GM23338 (cell line): ENCODE data around the gene NRBP1. TPM values are rescaled to one million over a fixed set of nuclear protein-coding genes. Genes with fewer than 3 reads are reported as not detected.

Source experiments
- ATAC-seq: fragments of 200-7000 bp; cut with Tn5 transposase; 3 replicates; pipeline ENCODE4 v1.9.1; 2020
- DNase-seq: peaks from one replicate; pipeline ENCODE4 v3.0.0-alpha.2; 2015; ENCODE audit warnings: low spot score
- H2AFZ ChIP-seq: fragments of 200-600 bp; sonication (generic); 2 replicates; pipeline ENCODE4 v1.8.0; 2016; ENCODE audit warnings: antibody characterized with exemption, mild to moderate bottlenecking, moderate library complexity
- H3F3A ChIP-seq: fragments of 200-600 bp; sonication (generic); replicated peaks from 2 replicates; pipeline ENCODE4 v1.8.0; 2017; ENCODE audit warnings: antibody characterized with exemption, mixed run types, low read depth
- H3K27ac ChIP-seq: fragments of 200-600 bp; sonication (generic); 2 replicates; pipeline ENCODE4 v1.6.1; 2016; ENCODE audit warnings: low read depth
- H3K27me3 ChIP-seq: fragments of 200-600 bp; sonication (generic); 2 replicates; pipeline ENCODE4 v1.8.0; 2016; ENCODE audit warnings: mild to moderate bottlenecking, mixed run types, moderate library complexity; ENCODE audit not compliant: insufficient read depth
- H3K36me3 ChIP-seq: fragments of 200-600 bp; sonication (generic); 2 replicates; pipeline ENCODE4 v1.8.0; 2016; ENCODE audit warnings: mild to moderate bottlenecking; ENCODE audit not compliant: insufficient read depth
- H3K4me1 ChIP-seq: fragments of 200-600 bp; sonication (generic); 2 replicates; pipeline ENCODE4 v1.8.0; 2016; ENCODE audit warnings: mild to moderate bottlenecking, moderate library complexity; ENCODE audit not compliant: insufficient read depth
- H3K4me2 ChIP-seq: fragments of 200-600 bp; sonication (generic); 2 replicates; pipeline ENCODE4 v1.7.1; 2017; ENCODE audit warnings: mixed run types
- H3K4me3 ChIP-seq: fragments of 200-600 bp; sonication (generic); 2 replicates; pipeline ENCODE4 v1.6.1; 2016; ENCODE audit warnings: mixed run types
- H3K79me2 ChIP-seq: fragments of 200-600 bp; sonication (generic); replicated peaks from 2 replicates; pipeline ENCODE4 v1.8.0; 2017; ENCODE audit warnings: mild to moderate bottlenecking; ENCODE audit not compliant: insufficient read depth
- H3K9me2 ChIP-seq: fragments of 200-600 bp; sonication (generic); 2 replicates; pipeline ENCODE4 v1.8.0; 2017; ENCODE audit not compliant: insufficient read depth
- H4K20me1 ChIP-seq: fragments of 200-600 bp; sonication (generic); replicated peaks from 2 replicates; pipeline ENCODE4 v1.8.0; 2017; ENCODE audit warnings: mild to moderate bottlenecking; ENCODE audit not compliant: insufficient read depth
- H3K27ac Mint-ChIP-seq: 2 replicates; pipeline ENCODE4 v1.8.0; 2020; ENCODE audit warnings: inconsistent platforms, mild to moderate bottlenecking, moderate library complexity, mixed read lengths
- H3K27me3 Mint-ChIP-seq: 3 replicates; pipeline ENCODE4 v1.8.0; 2022; ENCODE audit warnings: low read depth, mild to moderate bottlenecking, moderate library complexity, mixed read lengths, inconsistent platforms; ENCODE audit not compliant: insufficient read depth, poor library complexity
- H3K36me3 Mint-ChIP-seq: 3 replicates; pipeline ENCODE4 v1.8.0; 2021; ENCODE audit warnings: low read depth, mild to moderate bottlenecking, inconsistent platforms, moderate library complexity, mixed read lengths
- H3K4me1 Mint-ChIP-seq: 3 replicates; pipeline ENCODE4 v1.8.0; 2020; ENCODE audit warnings: mild to moderate bottlenecking, inconsistent platforms, mixed read lengths
- H3K4me3 Mint-ChIP-seq: 3 replicates; pipeline ENCODE4 v1.8.0; 2021; ENCODE audit warnings: moderate library complexity, mild to moderate bottlenecking, inconsistent platforms, mixed read lengths
- H3K9me3 Mint-ChIP-seq: 3 replicates; pipeline ENCODE4 v1.8.0; 2020; ENCODE audit warnings: moderate library complexity, mild to moderate bottlenecking, inconsistent platforms, mixed read lengths
- CREB1 ChIP-seq: fragments of 250-450 bp; sonication (Bioruptor Pico); IDR thresholded peaks from 2 replicates; pipeline ENCODE4 v1.5.0; 2020; ENCODE audit warnings: low read depth, mild to moderate bottlenecking, moderate library complexity
- CTCF ChIP-seq, 2 experiments: fragments of 200-600 bp in 1 of 2; sonication (generic) in 1 of 2; conservative IDR thresholded peaks; 2 replicates each; pipeline versions ENCODE4 v1.5.1 to v1.6.1; 2016 to 2017; ENCODE audit warnings: antibody characterized with exemption in 2 of 2, low read depth in 2 of 2, mild to moderate bottlenecking in 2 of 2, moderate library complexity in 1 of 2
- ETS1 ChIP-seq: IDR thresholded peaks from 2 replicates; pipeline ENCODE4 v1.6.1; 2016; ENCODE audit warnings: antibody characterized with exemption
- EZH2 ChIP-seq: fragments of 200-600 bp; sonication (generic); IDR thresholded peaks from one replicate; pipeline ENCODE4 v1.8.0; 2017; ENCODE audit warnings: antibody characterized with exemption, mild to moderate bottlenecking, low read depth; ENCODE audit not compliant: unreplicated experiment
- EZH2phosphoT487 ChIP-seq: fragments of 200-600 bp; sonication (generic); IDR thresholded peaks from one replicate; pipeline ENCODE4 v1.8.1; 2018; ENCODE audit warnings: antibody characterized with exemption; ENCODE audit not compliant: unreplicated experiment
- JUNB ChIP-seq: IDR thresholded peaks from one replicate; pipeline ENCODE4 v1.6.1; 2016; ENCODE audit warnings: antibody characterized with exemption; ENCODE audit not compliant: unreplicated experiment
- NANOG ChIP-seq: IDR thresholded peaks from 2 replicates; pipeline ENCODE4 v1.6.1; 2016; ENCODE audit warnings: antibody characterized with exemption, borderline replicate concordance
- POLR2AphosphoS5 ChIP-seq: IDR thresholded peaks from 2 replicates; pipeline ENCODE4 v1.6.1; 2016; ENCODE audit warnings: antibody characterized with exemption, low read depth
- REST ChIP-seq: IDR thresholded peaks from one replicate; pipeline ENCODE4 v1.6.1; 2018; ENCODE audit warnings: antibody characterized with exemption; ENCODE audit not compliant: unreplicated experiment
- ZNF114 ChIP-seq: fragments of 250-450 bp; sonication (Bioruptor Pico); IDR thresholded peaks from 2 replicates; pipeline ENCODE4 v1.5.0; 2020; ENCODE audit warnings: mild to moderate bottlenecking, moderate library complexity
- ZNF331 ChIP-seq: fragments of 250-450 bp; sonication (Bioruptor Pico); IDR thresholded peaks from 2 replicates; pipeline ENCODE4 v1.5.0; 2020; ENCODE audit warnings: low read depth, mild to moderate bottlenecking, moderate library complexity
- polyA plus RNA-seq: library from polyadenylated mRNA; unstranded; fragments of >200 nt; fragmentation: Nextera tagmentation; extraction: Ambion mirVana; gene quantifications from 2 replicates; pipeline ENCODE4 v1.2.1, GENCODE V29; 2016
- total RNA-seq: library from RNA; depleted of rRNA; stranded (reverse); fragments of >200 nt; shearing (Covaris generic); gene quantifications from 2 replicates; pipeline ENCODE4 v1.2.3, GENCODE V29; 2014

The NRBP1 gene
- total and polyA plus RNA-seq, 2 experiments from 2014 or later = 75.0 to 128 TPM

- peak overlapping the region; percentile 94 for H3K4me2 ChIP-seq
- peak overlapping the region; percentile 77 for H3K4me3 ChIP-seq
- DNase-seq (no peak), ATAC-seq (peak; percentile 22)
- Mint-ChIP-seq H3K36me3 (peaks cover 48% of the 10 kb centered on the region), H3K9me3 (no peaks in the 10 kb centered on the region), H3K4me3 (peak overlapping the region; percentile 78), H3K4me1 (peaks cover 16% of the 10 kb centered on the region), H3K27me3 (peaks cover 8% of the 10 kb centered on the region), H3K27ac (0 out of 2 replicates have a peak overlapping the region, but pooled peaks have one; percentile 27)
- H3K27ac ChIP-seq = no peak overlapping the region
- H3K4me1 ChIP-seq = peaks cover 7% of the 10 kb centered on the region
- peak overlapping the region; percentile 97 for H2AFZ ChIP-seq
- H3K36me3 ChIP-seq = peaks cover 6% of the 10 kb centered on the region; the same call in 1 of the 2 replicates
- H3K27me3 ChIP-seq = no peaks in the 10 kb centered on the region
- no peaks in the 10 kb centered on the region for H3K9me2 ChIP-seq
- no peaks in the 10 kb centered on the region; the same call in none of the 2 replicates for H4K20me1 ChIP-seq
- H3F3A ChIP-seq = peaks cover 21% of the 10 kb centered on the region
- no peaks in the 10 kb centered on the region; the same call in 1 of the 2 replicates for H3K79me2 ChIP-seq
- TF ChIP-seq JUNB (no peak), REST (no peak)
These were observed 14.5 kb downstream of the NRBP1 start for GRCh38 chr2:27442920-27443282.

GRCh38 chr2:27445155-27445554, 16.7 kb downstream of the NRBP1 start:
- H3K27ac ChIP-seq = no peak overlapping the region
- H3K4me1 Mint-ChIP-seq = peaks cover 16% of the 10 kb centered on the region
- no peaks in the 10 kb centered on the region; the same call in 1 of the 2 replicates for H3K79me2 ChIP-seq
- DNase-seq (no peak), ATAC-seq (no peak)
- peaks cover 21% of the 10 kb centered on the region for H3F3A ChIP-seq
- H3K9me2 ChIP-seq = no peaks in the 10 kb centered on the region
- H3K27me3 Mint-ChIP-seq = peaks cover 8% of the 10 kb centered on the region
- no peaks in the 10 kb centered on the region; the same call in 1 of the 2 replicates for H4K20me1 ChIP-seq
- H2AFZ ChIP-seq = no peak overlapping the region
- H3K27ac Mint-ChIP-seq = no peak overlapping the region
- H3K4me1 ChIP-seq = peaks cover 7% of the 10 kb centered on the region
- no peaks in the 10 kb centered on the region for H3K9me3 Mint-ChIP-seq
- no peaks in the 10 kb centered on the region for H3K27me3 ChIP-seq
- no peak overlapping the region for H3K4me3 ChIP-seq
- peaks cover 6% of the 10 kb centered on the region; the same call in 1 of the 2 replicates for H3K36me3 ChIP-seq
- H3K4me2 ChIP-seq = no peak overlapping the region
- peaks cover 33% of the 10 kb centered on the region for H3K36me3 Mint-ChIP-seq
- H3K4me3 Mint-ChIP-seq = no peak overlapping the region
- TF ChIP-seq EZH2 (no peak), POLR2AphosphoS5 (no peak), NANOG (no peak), CREB1 (no peak), ETS1 (no peak), ZNF114 (CRISPR knock-in tag) (no peak), CTCF (conservative IDR thresholded peaks at IDR 0.05; ENCODE audit: low read depth in 2 of 2) (no peak), JUNB (no peak), ZNF331 (CRISPR knock-in tag) (no peak), EZH2phosphoT487 (no peak), REST (no peak)
